NCI-H2196 treated with DMSO at 0.1 percent for 48 hours (cell line): ENCODE data around the gene CCDC102A.

Experiments used
- DNase-seq: peaks from one replicate; lab custom pipeline; 2025; ENCODE audit not compliant: unreplicated experiment; lab: John Stamatoyannopoulos, UW

CCDC102A gene

GRCh38 chr16:57479976-57480753 is 56.2 kb downstream of the CCDC102A start:
- DNase-seq: no peak

DNA sequence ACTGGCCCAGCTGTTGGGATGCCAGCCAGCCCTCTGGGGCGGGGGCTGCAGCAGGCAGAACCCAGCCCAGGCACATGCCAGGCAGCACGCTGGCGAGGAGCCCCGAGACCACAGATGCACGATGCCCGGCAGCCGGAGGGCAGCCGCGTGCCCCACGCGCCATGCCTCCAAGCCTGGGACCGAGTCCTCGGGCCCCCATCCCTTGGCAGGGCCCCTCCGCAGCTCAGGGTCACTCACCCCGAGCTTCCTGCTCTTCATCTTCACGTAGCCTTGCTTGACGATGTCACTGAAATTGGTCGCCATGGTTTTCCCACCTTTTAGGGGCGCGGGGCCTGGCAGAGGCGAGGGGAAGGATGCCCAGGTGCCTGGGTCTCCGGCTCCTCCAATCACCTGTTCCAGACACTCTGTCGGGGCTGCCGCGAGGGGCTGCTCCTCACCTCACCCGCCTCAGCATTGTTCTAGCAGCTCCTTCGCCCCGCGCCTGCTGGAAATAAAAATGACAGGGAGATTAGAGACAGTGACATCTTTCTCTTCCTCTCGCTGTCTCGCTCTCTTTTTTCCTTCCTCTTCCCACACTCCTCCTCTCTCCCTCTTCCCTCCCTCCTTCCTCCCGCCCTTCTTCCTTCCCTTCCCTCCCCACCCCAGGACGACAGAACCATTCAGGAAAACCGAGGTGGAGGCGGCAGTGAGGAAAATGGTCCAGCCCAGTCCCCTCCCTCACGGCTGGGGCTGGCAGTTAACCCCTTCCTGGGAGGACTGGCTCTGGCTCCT is 57.0 kb downstream of the CCDC102A start:
- no peak for DNase-seq

DNA sequence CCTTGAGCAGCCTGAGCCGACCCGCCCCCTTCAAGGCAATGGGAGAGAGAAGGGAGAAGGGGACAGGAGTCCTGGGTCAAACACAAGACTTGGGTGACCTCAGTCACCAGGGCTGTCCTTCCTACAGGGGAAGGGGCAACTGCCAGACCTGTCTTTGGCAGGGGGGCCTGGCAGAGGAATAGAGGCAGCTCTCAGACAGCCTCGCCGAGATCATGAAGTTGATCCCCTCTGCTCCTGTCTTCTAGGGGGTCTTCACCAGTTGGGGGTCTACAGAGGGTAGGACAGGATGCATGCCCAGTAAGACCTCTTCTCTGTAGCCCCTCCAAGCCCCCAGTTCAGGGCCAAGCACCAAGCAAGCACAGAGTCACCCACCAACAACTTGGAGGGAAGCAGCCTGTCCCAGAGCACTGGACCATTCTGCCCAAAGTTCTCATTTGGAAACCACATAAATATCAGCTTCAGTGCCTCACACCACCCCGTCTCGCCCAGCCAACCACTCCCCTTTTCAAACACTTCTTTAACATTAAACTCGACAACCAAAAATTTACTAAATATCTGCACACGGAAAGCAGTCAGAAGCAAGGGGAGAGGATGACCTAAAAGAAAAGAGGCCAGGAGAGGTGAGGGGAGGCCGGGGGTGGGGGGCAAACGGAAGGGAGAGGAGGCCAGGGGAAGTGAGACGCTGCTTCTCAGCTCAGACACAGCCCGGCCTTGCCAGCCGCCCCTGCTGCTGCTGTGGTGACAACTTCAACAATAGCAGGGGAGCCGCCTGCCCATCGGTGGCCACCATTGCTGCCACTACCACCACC is 57.8 kb downstream of the CCDC102A start:
- DNase-seq: no peak

DNA sequence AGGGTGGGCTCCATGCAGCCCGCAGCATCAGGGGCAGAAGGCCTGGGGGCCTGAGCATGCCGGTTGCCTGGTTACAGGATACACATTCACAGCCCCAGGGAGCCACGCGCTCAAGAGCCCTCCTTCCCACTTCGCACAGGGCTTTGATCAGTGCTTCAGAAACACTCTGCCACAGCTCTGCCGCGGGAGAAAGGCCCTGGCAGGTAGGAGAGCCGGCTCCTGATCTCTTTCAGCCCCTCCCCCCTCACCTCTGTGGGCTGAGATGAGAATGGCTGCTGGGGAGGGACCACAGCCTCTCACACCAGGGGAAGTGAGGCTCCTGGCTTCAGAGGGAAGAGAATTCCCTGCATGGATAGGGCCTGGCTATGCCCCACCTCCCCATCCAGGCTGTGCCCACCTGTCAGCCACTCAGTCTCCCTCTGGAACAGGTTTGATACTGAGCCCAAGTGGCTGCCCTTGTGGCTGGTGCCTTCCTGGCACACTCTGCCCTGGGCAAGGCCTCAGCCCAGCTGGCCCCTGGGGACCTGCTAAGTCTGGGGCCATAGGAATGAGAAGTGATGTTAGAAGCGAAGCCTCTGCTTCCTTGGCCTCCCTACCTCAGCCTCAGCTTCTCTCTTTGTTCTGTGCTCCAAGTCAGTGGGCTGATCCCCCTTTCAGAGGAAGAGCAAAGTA is 58.7 kb downstream of the CCDC102A start:
- DNase-seq: no peak

- no peak for DNase-seq
Measured at GRCh38 chr16:57476546-57477410, 59.6 kb downstream of the CCDC102A start.

DNA sequence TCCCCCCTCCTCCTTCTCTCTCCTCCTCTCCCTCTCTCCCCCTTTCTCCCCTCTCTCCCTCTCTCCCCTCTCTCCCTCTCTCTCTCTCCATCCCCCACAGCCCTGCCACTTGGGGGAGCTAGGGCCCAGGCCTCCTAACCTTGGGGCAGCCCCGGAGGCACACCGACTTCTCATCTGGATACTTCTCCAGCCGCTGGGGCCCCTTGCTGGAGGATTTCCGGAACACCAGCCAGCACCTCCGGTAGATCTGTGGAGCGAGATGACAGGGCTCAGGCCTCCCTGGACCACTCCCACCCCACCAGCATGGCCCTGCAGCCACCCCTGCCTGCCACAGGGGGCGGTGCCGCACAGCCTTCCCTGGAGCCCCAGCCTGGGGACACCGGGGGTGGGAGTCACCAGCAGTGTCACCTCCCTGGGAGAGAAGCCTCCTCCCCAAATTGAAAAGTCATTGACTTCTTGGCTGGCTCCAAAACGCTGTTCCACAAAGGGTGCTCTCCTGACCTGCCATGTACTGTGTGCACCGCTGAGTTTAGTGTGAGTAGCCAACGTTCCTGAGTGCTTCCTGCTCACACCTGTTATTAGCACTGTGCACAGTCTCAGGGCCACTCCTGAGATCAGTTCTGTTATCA is 60.5 kb downstream of the CCDC102A start:
- DNase-seq: no peak

- no peak for DNase-seq
Measured at GRCh38 chr16:57474671-57475661, 61.4 kb downstream of the CCDC102A start.

GRCh38 chr16:57473906-57474305 is 62.5 kb downstream of the CCDC102A start:
- no peak for DNase-seq

GRCh38 chr16:57473176-57473840 is 63.1 kb downstream of the CCDC102A start:
- no peak for DNase-seq

DNA sequence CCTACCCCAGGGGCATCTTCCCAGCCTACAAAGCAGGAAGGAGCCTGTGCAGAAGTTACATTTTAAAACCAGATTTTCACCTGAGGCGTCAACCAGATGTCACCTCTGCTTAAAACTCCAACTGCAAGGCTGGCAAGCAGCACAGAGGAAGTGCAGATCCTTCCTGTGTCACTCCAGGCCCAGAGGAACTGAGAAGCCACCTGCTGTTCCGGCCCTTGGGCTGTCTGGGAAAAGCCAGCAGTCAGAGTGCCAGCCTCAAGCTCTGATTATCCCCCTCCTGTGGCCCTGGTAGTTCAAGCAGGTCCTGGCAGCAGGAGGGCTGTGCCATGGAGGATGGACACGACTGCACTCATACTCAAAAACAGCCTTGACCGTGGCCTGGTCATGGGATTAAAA is 63.7 kb downstream of the CCDC102A start:
- DNase-seq: no peak

DNA sequence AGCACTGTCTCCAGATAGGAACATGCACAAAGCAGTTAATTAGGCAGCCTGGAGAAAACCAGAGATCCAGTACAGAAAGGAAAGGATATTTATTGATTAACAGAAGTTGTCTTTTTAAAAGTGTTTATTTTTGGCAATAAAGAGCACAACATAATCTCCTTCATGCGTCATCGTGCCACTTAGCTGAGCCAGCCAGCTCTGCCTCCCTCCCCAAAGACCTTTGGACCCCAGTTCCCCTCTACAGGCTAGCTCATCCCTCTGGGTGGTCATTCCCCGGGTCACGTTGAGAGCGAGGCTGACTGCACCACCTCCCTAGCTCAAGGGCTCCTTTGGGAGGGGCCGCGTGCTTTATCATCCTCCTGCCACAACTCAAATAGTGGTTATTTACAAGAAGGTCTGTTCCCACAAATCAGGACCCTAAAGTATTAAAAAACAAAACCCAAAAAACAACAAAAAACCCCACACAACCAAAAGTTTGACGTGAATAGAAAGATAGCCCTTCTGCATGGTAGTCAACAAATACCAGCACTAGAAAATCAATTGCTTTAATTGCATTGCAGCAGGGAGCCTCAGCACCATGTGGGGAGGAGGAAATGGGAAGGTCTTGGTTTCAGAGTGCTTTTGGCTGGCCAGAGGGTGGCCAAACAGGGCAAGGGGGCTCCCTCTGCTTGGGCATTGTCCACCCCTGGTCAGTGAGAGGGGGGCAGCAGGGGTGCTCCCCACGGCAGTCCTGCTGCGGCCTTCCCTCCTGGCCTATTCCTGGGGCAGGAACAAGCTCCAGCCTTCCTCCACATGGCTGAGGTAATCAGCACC is 64.3 kb downstream of the CCDC102A start:
- no peak for DNase-seq

- no peak for DNase-seq
Measured at GRCh38 chr16:57471209-57471608, 65.2 kb downstream of the CCDC102A start.

DNA sequence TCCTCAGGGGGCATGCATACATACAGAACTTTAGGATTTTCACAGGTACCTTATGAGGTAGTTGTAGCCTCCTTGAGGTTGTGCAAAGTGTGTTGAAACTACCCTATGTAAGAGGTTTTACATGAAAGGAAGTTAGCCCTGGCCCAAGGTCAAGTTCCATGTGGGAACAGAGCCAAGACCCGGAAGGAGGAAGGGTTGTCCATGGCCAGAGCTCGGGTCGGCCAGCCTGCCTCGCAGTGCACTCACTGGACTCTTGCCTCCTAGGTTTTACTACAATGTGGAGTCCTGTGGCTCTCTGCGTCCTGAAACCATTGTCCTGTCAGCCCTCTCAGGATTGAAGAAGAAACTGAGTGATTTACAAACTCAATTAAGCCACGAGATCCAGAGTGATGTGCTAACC is 65.7 kb downstream of the CCDC102A start:
- DNase-seq: no peak

DNA sequence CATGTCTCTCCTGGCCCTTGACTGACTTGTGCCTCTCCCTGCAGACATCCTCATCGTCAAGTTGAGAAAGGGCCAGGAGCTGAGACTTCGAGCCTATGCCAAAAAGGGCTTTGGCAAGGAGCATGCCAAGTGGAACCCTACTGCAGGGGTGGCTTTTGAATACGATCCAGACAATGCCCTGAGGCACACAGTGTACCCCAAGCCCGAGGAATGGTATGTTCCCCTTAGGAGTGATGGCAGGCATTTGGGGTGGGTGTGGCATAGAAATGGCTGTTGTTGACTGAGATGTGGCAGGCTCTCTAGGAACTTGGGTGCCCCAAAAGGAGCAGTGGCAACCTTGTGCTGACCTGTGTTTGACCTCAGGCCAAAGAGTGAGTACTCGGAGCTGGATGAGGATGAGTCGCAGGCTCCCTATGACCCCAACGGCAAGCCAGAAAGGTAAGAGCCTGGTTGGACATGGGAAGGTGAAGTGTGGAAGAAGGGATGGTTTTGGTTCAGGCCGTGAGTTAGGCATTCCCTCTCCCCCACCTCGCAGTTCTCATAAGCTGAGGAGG is 66.4 kb downstream of the CCDC102A start:
- no peak for DNase-seq

GRCh38 chr16:57469046-57469445 is 67.3 kb downstream of the CCDC102A start:
- DNase-seq: no peak

DNA sequence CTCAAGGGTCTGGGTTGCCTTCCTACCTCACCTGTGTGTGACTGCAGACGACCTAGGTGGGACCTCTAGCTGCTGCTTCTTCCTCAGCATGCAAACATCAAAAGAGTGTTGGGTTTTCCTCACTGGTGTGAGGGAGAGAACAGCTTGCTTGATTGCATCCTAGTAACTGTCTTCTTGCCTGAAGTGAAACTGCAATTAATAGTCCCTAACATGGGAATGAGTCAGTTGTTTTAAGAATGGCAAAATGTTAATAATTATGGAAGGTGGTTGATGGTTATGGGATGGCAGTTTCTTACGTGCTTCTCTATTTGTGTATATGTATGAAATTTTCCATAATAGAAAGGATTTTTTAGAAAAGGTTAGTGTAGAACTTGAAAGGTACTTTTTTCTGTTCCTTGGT is 68.0 kb downstream of the CCDC102A start:
- DNase-seq: no peak

- DNase-seq: no peak
Measured at GRCh38 chr16:57464523-57464922, 71.8 kb downstream of the CCDC102A start.
